K562 (cell line): ENCODE measurements around the gene ADGRG1. TPM values are rescaled to one million over a fixed set of nuclear protein-coding genes. Genes with fewer than 3 reads are reported as not detected.

Experiments used
- ATAC-seq: fragments of 200-7000 bp; cut with Tn5 transposase; 3 replicates; pipeline ENCODE4 v1.9.1; 2020; ENCODE audit warnings: moderate library complexity
- BruUV-seq: library from RNA; stranded (reverse); fragments of 400-500 nt; replicated peaks from 2 replicates; lab custom pipeline; 2021; lab: Mats Ljungman, UMichigan
- CTCF ChIA-PET: fragments of 300-600 bp; formaldehyde crosslinking; extraction: SDS; loops from one replicate; lab custom pipeline; 2021; ENCODE audit warnings: low intra/inter-chr PET ratio; lab: Yijun Ruan, JAX
- POLR2A ChIA-PET: fragments of 300-600, 350-650 bp; sonication (Branson Sonifier 250); formaldehyde crosslinking; extraction: SDS; loops from one replicate; lab custom pipeline; 2021; ENCODE audit warnings: antibody characterized with exemption, inconsistent platforms; lab: Yijun Ruan, JAX
- DNase-seq, 4 experiments: peaks; one replicate each; pipeline versions ENCODE4 v3.0.0 to v3.0.0-alpha.2; 2011 to 2018; ENCODE audit warnings: low spot score in 3 of 4, mixed read lengths in 3 of 4; ENCODE audit errors: extremely low read depth in 1 of 4
- FAIRE-seq: peaks from 2 replicates; lab custom pipeline; 2011; peaks lifted over from hg19 to GRCh38; lab: Jason Lieb, UNC
- H2AFZ ChIP-seq: 2 replicates; pipeline ENCODE4 v1.6.0; 2011; ENCODE audit warnings: low read depth, low read length, control low read depth, inconsistent platforms
- H3K27ac ChIP-seq: fragments of 200-600 bp; 3 replicates; pipeline ENCODE4 v1.8.0; 2011; ENCODE audit warnings: low read depth, mild to moderate bottlenecking, control low read depth, inconsistent platforms, low read length, moderate library complexity, mixed read lengths; ENCODE audit errors: extremely low read depth
- H3K27me3 ChIP-seq, 2 experiments: fragments of 300-600 bp in 1 of 2; 2 replicates in 1 of 2; 3 replicates in 1 of 2; pipeline versions ENCODE4 v1.6.0 to v1.8.0; 2011; ENCODE audit warnings: inconsistent platforms in 2 of 2, low read length in 2 of 2, mild to moderate bottlenecking in 1 of 2, mixed read lengths in 1 of 2, moderate library complexity in 1 of 2; ENCODE audit not compliant: control insufficient read depth in 2 of 2, insufficient read depth in 2 of 2
- H3K36me3 ChIP-seq: fragments of 300-600 bp; 3 replicates; pipeline ENCODE4 v1.8.0; 2011; ENCODE audit warnings: mild to moderate bottlenecking, low read length, inconsistent platforms; ENCODE audit not compliant: control insufficient read depth, insufficient read depth
- H3K4me1 ChIP-seq, 2 experiments: fragments of 200-600 bp in 1 of 2; replicated peaks in 1 of 2; 2 replicates in 1 of 2; 3 replicates in 1 of 2; pipeline versions ENCODE4 v1.5.1 to v1.8.0; 2011; ENCODE audit warnings: inconsistent platforms in 2 of 2, low read length in 2 of 2, mild to moderate bottlenecking in 1 of 2, mixed read lengths in 1 of 2, moderate library complexity in 1 of 2; ENCODE audit not compliant: control insufficient read depth in 2 of 2, insufficient read depth in 2 of 2
- H3K4me2 ChIP-seq: 2 replicates; pipeline ENCODE4 v1.6.1; 2011; ENCODE audit warnings: low read length, control low read depth, inconsistent platforms, mixed read lengths; ENCODE audit not compliant: insufficient read depth
- H3K4me3 ChIP-seq: fragments of 200-600 bp; sonication (generic), shearing (Covaris generic); 2 replicates; pipeline ENCODE4 v1.5.1; 2016; ENCODE audit warnings: control low read depth, inconsistent platforms
- H3K79me2 ChIP-seq: fragments of 200-600 bp; 3 replicates; pipeline ENCODE4 v1.8.0; 2011; ENCODE audit warnings: low read length, inconsistent platforms; ENCODE audit not compliant: control insufficient read depth, insufficient read depth
- H3K9ac ChIP-seq, 2 experiments: 2 replicates each; pipeline versions ENCODE4 v1.6.0 to v1.6.1; 2011; ENCODE audit warnings: low read depth in 2 of 2, low read length in 2 of 2, control low read depth in 1 of 2, inconsistent platforms in 1 of 2, mild to moderate bottlenecking in 1 of 2, mixed read lengths in 1 of 2; ENCODE audit not compliant: insufficient read depth in 1 of 2
- H3K9me1 ChIP-seq: one replicate; pipeline ENCODE4 v1.6.0; 2011; ENCODE audit warnings: inconsistent platforms, mild to moderate bottlenecking, low read length, moderate library complexity; ENCODE audit not compliant: control insufficient read depth, insufficient read depth
- H3K9me3 ChIP-seq: replicated peaks from 2 replicates; pipeline ENCODE4 v1.5.1; 2011; ENCODE audit warnings: low read depth, low read length, inconsistent platforms; ENCODE audit not compliant: control insufficient read depth, insufficient read depth
- H4K20me1 ChIP-seq: replicated peaks from 2 replicates; pipeline ENCODE4 v1.6.1; 2011; ENCODE audit warnings: low read length, inconsistent platforms, mixed read lengths; ENCODE audit not compliant: control insufficient read depth, insufficient read depth
- BHLHE40 ChIP-seq: IDR thresholded peaks from 2 replicates; pipeline ENCODE4 v1.6.1; 2011; ENCODE audit warnings: low read length, improper control_type of control experiment
- HOMEZ ChIP-seq: fragments of 250-450 bp; sonication (Bioruptor Pico); IDR thresholded peaks from 2 replicates; pipeline ENCODE4 v1.4.0; 2020; ENCODE audit warnings: mild to moderate bottlenecking, moderate library complexity
- NFIC ChIP-seq: fragments of 450-650 bp; IDR thresholded peaks from 2 replicates; pipeline ENCODE4 v1.6.1; 2017; ENCODE audit warnings: mild to moderate bottlenecking, inconsistent platforms
- POLR2AphosphoS5 ChIP-seq: IDR thresholded peaks from 2 replicates; pipeline ENCODE4 v1.6.1; 2011; ENCODE audit warnings: mild to moderate bottlenecking, low read depth, low read length, moderate library complexity; ENCODE audit not compliant: control insufficient read depth, insufficient read depth
- POLR2G ChIP-seq: fragments of 200-400 bp; formaldehyde crosslinking; IDR thresholded peaks from 2 replicates; pipeline ENCODE4 v1.6.1; 2017; ENCODE audit warnings: low read depth, mild to moderate bottlenecking, antibody characterized with exemption, low read length, moderate library complexity
- PRMT5 ChIP-seq: sonication (generic); formaldehyde crosslinking; IDR thresholded peaks from 2 replicates; pipeline ENCODE4 v1.5.0; 2020; ENCODE audit warnings: missing genetic modification reagents
- PYGO2 ChIP-seq: fragments of 450-650 bp; IDR thresholded peaks from 2 replicates; pipeline ENCODE4 v1.6.1; 2016; ENCODE audit warnings: mild to moderate bottlenecking, missing genetic modification characterization, moderate library complexity, missing compliant biosample characterization
- RBFOX2 ChIP-seq: fragments of 200-400 bp; formaldehyde crosslinking; IDR thresholded peaks from 2 replicates; pipeline ENCODE4 v1.6.1; 2017; ENCODE audit warnings: low read depth, mild to moderate bottlenecking, low read length, moderate library complexity
- RBM22 ChIP-seq: fragments of 200-400 bp; formaldehyde crosslinking; IDR thresholded peaks from 2 replicates; pipeline ENCODE4 v1.6.1; 2018; ENCODE audit warnings: low read length, low read depth; ENCODE audit not compliant: poor library complexity, severe bottlenecking
- SIRT6 ChIP-seq: IDR thresholded peaks from one replicate; pipeline ENCODE4 v1.6.1; 2012; ENCODE audit warnings: low read depth, mild to moderate bottlenecking, control low read depth, inconsistent platforms, low read length, moderate library complexity
- SLC30A9 ChIP-seq: fragments of 250-450 bp; sonication (Bioruptor Pico); IDR thresholded peaks from 2 replicates; pipeline ENCODE4 v1.8.0; 2022; ENCODE audit warnings: mild to moderate bottlenecking, moderate library complexity
- SMAD1 ChIP-seq: fragments of 150-350 bp; IDR thresholded peaks from 2 replicates; pipeline ENCODE4 v1.6.1; 2014; ENCODE audit warnings: low read length, low read depth; ENCODE audit not compliant: partially characterized antibody
- ZNF212 ChIP-seq: fragments of 450-650 bp; formaldehyde crosslinking; IDR thresholded peaks from 2 replicates; pipeline ENCODE4 v1.4.0; 2020; ENCODE audit warnings: mild to moderate bottlenecking
- ZNF316 ChIP-seq: fragments of 450-650 bp; IDR thresholded peaks from 2 replicates; pipeline ENCODE4 v1.6.1; 2016
- ZNF431 ChIP-seq: sonication (generic); formaldehyde crosslinking; IDR thresholded peaks from 2 replicates; pipeline ENCODE4 v1.8.0; 2022; ENCODE audit warnings: mild to moderate bottlenecking, missing genetic modification reagents
- ZNF75A ChIP-seq: fragments of 450-650 bp; formaldehyde crosslinking; IDR thresholded peaks from 2 replicates; pipeline ENCODE4 v1.4.0; 2020; ENCODE audit warnings: mild to moderate bottlenecking
- WGBS: fragments of 100-300 bp; shearing (Covaris generic); methylation state at CpG from one replicate; pipeline ENCODE4 v1.1.6; 2016; ENCODE audit warnings: low coverage, mixed read lengths; ENCODE audit not compliant: insufficient coverage; ENCODE audit errors: missing lambda C conversion rate; 5-methylcytosine and 5-hydroxymethylcytosine counted together
- in situ Hi-C: fragments of 300-500 bp; cut with MboI; formaldehyde crosslinking; loops from 4 replicates; pipeline ENCODE4 v1.15.0; 2018; ENCODE audit warnings: inconsistent platforms, mixed read lengths
- intact Hi-C: fragments of 100-400 bp; cut with micrococcal nuclease; formaldehyde crosslinking; loops from 2 replicates; pipeline ENCODE4 v1.14.2; 2022
- polyA plus RNA-seq, 8 experiments: library from polyadenylated mRNA; depleted of rRNA in 4 of 8; stranded (reverse) in 5 of 8; unstranded in 3 of 8; fragments of >200 nt; fragmentation: Nextera tagmentation in 2 of 8; fragmentation: Illumina TruSeq in 1 of 8; extraction: Ambion mirVana in 2 of 8; extraction: Trizol in 1 of 8; gene quantifications; 2 replicates each; pipeline versions ENCODE4 v1.2.1 to v1.2.3, GENCODE V29; 2011 to 2014; ENCODE audit warnings: inconsistent platforms in 1 of 8, missing spikeins in 1 of 8
- total RNA-seq, 7 experiments: library from RNA; depleted of rRNA in 6 of 7; stranded (reverse); fragments of >200 nt in 6 of 7; fragmentation: Illumina TruSeq in 2 of 7; extraction: Trizol in 2 of 7; gene quantifications; 2 replicates each; pipeline versions ENCODE4 v1.2.1 to v1.2.3, GENCODE V29; 2011 to 2021; ENCODE audit warnings: low replicate concordance in 1 of 7
- TF ChIP-seq, protein P1 (sequence below): sonication (generic); formaldehyde crosslinking; IDR thresholded peaks from 2 replicates; pipeline ENCODE4 v1.8.0; 2022; ENCODE audit warnings: missing genetic modification reagents, mild to moderate bottlenecking, moderate library complexity, borderline replicate concordance
- TF ChIP-seq, protein P2 (sequence below): fragments of 200-400 bp; formaldehyde crosslinking; IDR thresholded peaks from 2 replicates; pipeline ENCODE4 v1.6.1; 2017; ENCODE audit warnings: mild to moderate bottlenecking, low read depth, low read length, moderate library complexity

ADGRG1 gene
- total and polyA plus RNA-seq, 9 of the 15 experiments (the other 6 are each of a cell fraction or from before 2014, with no cell fraction given) = 0.04 to 0.31 (median 0.16) TPM; not detected in 6

GRCh38 chr16:57681950-57682728 is 53.7 kb downstream of the ADGRG1 start:
- in situ Hi-C loops = no loop called here
- ATAC-seq = no peak
- no peak for TF ChIP-seq SIRT6
- TF ChIP-seq ZNF75A (CRISPR knock-in tag) = no peak
- TF ChIP-seq POLR2AphosphoS5 = no peak
- no peak for TF ChIP-seq BHLHE40
- TF ChIP-seq PRMT5 (CRISPR knock-in tag) = no peak
- no peak for TF ChIP-seq ZNF212 (CRISPR knock-in tag)
- TF ChIP-seq, protein P1, sequence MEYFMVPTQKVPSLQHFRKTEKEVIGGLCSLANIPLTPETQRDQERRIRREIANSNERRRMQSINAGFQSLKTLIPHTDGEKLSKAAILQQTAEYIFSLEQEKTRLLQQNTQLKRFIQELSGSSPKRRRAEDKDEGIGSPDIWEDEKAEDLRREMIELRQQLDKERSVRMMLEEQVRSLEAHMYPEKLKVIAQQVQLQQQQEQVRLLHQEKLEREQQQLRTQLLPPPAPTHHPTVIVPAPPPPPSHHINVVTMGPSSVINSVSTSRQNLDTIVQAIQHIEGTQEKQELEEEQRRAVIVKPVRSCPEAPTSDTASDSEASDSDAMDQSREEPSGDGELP (CRISPR knock-in tag) = peak; percentile 61; the same call in 1 of the 2 replicates
- no peak for TF ChIP-seq NFIC
- peak; percentile 79 for TF ChIP-seq RBM22
- TF ChIP-seq PYGO2 (tag) = no peak
- no peak for TF ChIP-seq SMAD1
- peak; percentile 60 for TF ChIP-seq RBFOX2
- TF ChIP-seq, protein P2, sequence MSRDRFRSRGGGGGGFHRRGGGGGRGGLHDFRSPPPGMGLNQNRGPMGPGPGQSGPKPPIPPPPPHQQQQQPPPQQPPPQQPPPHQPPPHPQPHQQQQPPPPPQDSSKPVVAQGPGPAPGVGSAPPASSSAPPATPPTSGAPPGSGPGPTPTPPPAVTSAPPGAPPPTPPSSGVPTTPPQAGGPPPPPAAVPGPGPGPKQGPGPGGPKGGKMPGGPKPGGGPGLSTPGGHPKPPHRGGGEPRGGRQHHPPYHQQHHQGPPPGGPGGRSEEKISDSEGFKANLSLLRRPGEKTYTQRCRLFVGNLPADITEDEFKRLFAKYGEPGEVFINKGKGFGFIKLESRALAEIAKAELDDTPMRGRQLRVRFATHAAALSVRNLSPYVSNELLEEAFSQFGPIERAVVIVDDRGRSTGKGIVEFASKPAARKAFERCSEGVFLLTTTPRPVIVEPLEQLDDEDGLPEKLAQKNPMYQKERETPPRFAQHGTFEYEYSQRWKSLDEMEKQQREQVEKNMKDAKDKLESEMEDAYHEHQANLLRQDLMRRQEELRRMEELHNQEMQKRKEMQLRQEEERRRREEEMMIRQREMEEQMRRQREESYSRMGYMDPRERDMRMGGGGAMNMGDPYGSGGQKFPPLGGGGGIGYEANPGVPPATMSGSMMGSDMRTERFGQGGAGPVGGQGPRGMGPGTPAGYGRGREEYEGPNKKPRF = no peak
- TF ChIP-seq SLC30A9 = no peak
- no peak for TF ChIP-seq HOMEZ (CRISPR knock-in tag)
- no peak for TF ChIP-seq ZNF431 (CRISPR knock-in tag)
- peak; percentile 87 for TF ChIP-seq POLR2G
- TF ChIP-seq ZNF316 = no peak

More at GRCh38 chr16:57681950-57682728, 53.7 kb downstream of the ADGRG1 start:
- Histone ChIP-seq H3K27me3 (no peaks in the 10 kb centered on the region), H3K4me1 (peaks cover 13 to 36% of the 10 kb centered on the region in 2 experiments; a peak in 4 of 5 replicates), H4K20me1 (no peaks in the 10 kb centered on the region), H3K79me2 (no peaks in the 10 kb centered on the region), H3K9me3 (no peaks in the 10 kb centered on the region), H3K4me2 (no peak overlapping the region), H3K9me1 (no peaks in the 10 kb centered on the region), H3K36me3 (no peaks in the 10 kb centered on the region), H3K4me3 (no peak overlapping the region), H3K9ac (peak overlapping the region in 1 of 2 experiments; percentile 73; a peak in 2 of 4 replicates), H2AFZ (no peak overlapping the region), H3K27ac (no peak overlapping the region; the same call in 2 of the 3 replicates)
- 78% methylated on average over 7 of the region's 13 CpGs for WGBS
- ChIA-PET CTCF (no interaction called here), POLR2A (interaction anchor here (0.6 to 2.7 kb wide), 6 partner anchors 10 to 159 kb away, joined by 3 to 12 read pairs (median 4); partner anchors contain the start of gene DRC7)
- BruUV-seq = no TSS peak
- no peak for FAIRE-seq
- no peak for DNase-seq
- intact Hi-C loops = no loop called here
